ENCODE data around the gene HTRA3. TPM values are rescaled to one million over a fixed set of nuclear protein-coding genes. Genes with fewer than 3 reads are reported as not detected.

The HTRA3 gene
- total and polyA plus RNA-seq, 4 experiments from 2014 or later, result not detected

DNA sequence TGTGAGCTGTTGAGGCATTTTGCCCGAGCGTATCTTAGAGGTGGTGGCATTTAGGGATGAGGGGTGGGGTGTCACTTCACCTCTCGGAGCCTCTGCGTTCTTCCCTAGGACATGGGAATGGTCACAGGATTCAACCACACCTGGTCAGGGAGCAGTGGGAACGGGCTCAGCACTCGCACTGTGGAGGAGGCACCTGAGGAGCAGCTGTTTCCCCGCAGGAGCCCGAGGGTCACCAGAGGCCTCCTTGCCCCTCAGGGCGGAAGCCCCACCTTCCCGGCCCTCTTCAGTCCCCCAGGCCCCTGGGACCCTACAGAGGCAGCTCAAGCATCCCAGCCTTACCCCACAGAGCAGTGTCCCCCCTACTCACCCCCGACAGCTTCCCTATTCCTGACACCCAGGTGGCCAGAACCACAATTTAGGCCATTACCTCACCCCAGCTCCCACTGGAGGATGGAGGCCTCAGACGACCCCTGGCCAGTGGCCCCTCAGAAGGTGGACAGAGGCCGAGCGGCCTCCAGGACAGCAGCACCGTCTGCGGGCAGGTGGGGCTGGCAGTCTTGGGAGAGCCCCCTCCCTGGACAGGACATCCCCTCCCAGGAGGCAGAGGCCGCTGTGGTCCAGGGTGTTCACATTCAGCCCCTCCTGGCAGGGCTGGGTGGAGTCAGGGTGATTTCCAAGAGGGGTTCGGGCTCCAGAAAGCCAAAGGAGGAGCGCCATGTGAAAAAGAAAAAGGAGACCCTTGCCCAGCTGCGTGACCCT lies 4.2 kb upstream of the HTRA3 start:
- Mint-ChIP-seq H3K27ac (no peak overlapping the region), H3K27me3 (peaks cover 20 to 26% of the 10 kb centered on the region in 2 donors), H3K4me3 (no peak overlapping the region), H3K9me3 (no peaks in the 10 kb centered on the region), H3K36me3 (no peaks in the 10 kb centered on the region), H3K4me1 (peaks cover 0 to 4% (median 1%) of the 10 kb centered on the region in 4 donors)
- intact Hi-C loops (cut with micrococcal nuclease), result no loop called here
- H3K4me1 ChIP-seq (ENCODE audit: insufficient read depth, low read length), result no peaks in the 10 kb centered on the region
- ChIA-PET POLR2A (ENCODE audit: partially characterized antibody) (no interaction called here), CTCF (ENCODE audit: partially characterized antibody) (interaction anchor here (0.9 kb wide), 1 partner anchor 25 kb away, joined by 3 read pairs; no protein-coding TSS in a partner anchor)
- no peak for DNase-seq
- no peak overlapping the region for H3K27ac ChIP-seq (ENCODE audit: low read depth, low read length)
- no peak overlapping the region for H3K4me3 ChIP-seq (ENCODE audit: low read length in 2 of 2)
- peaks cover 3% of the 10 kb centered on the region for H3K27me3 ChIP-seq (ENCODE audit: insufficient read depth, low read length)
- H3K36me3 ChIP-seq (ENCODE audit: insufficient read depth, low read length), result no peaks in the 10 kb centered on the region
- no peaks in the 10 kb centered on the region for H3K9me3 ChIP-seq (ENCODE audit: control insufficient read depth in 1 of 2, low read length in 2 of 2)

DNA sequence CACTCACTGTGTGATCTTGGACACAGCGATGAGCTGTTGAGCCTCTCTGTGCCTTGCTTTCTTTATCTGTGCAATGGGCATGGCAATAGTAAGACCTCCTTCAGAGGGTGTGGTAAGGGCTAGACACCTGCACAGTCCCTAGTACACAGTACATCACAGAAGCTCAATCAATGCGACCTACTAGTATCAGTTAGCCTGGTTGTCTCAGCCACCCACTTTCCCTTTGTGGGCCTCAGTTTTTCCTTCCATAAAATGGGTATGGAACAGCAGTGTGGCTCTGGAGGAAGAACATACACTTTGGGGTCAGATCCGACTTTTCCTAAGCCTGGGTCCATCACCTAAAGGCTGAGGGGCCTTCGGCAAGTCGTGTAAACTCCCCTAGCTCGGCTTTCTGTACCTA lies 3.5 kb upstream of the HTRA3 start:
- Histone ChIP-seq H3K4me3 (ENCODE audit: low read length in 2 of 2) (no peak overlapping the region), H3K27ac (ENCODE audit: low read depth, low read length) (no peak overlapping the region), H3K36me3 (ENCODE audit: insufficient read depth, low read length) (no peaks in the 10 kb centered on the region), H3K4me1 (ENCODE audit: insufficient read depth, low read length) (no peaks in the 10 kb centered on the region), H3K27me3 (ENCODE audit: insufficient read depth, low read length) (peaks cover 3% of the 10 kb centered on the region), H3K9me3 (ENCODE audit: control insufficient read depth in 1 of 2, low read length in 2 of 2) (no peaks in the 10 kb centered on the region)
- no peaks in the 10 kb centered on the region for H3K36me3 Mint-ChIP-seq
- ChIA-PET POLR2A (ENCODE audit: partially characterized antibody) (no interaction called here), CTCF (ENCODE audit: partially characterized antibody) (interaction anchor here (0.9 kb wide), 1 partner anchor 25 kb away, joined by 3 read pairs; no protein-coding TSS in a partner anchor)
- no peak overlapping the region for H3K27ac Mint-ChIP-seq
- H3K4me3 Mint-ChIP-seq, result no peak overlapping the region
- H3K27me3 Mint-ChIP-seq, result peaks cover 26 to 30% of the 10 kb centered on the region in 2 donors
- intact Hi-C loops (cut with micrococcal nuclease), result no loop called here
- no peaks in the 10 kb centered on the region for H3K9me3 Mint-ChIP-seq
- DNase-seq, result no peak
- H3K4me1 Mint-ChIP-seq, result peaks cover 0 to 4% (median 1%) of the 10 kb centered on the region in 4 donors

DNA sequence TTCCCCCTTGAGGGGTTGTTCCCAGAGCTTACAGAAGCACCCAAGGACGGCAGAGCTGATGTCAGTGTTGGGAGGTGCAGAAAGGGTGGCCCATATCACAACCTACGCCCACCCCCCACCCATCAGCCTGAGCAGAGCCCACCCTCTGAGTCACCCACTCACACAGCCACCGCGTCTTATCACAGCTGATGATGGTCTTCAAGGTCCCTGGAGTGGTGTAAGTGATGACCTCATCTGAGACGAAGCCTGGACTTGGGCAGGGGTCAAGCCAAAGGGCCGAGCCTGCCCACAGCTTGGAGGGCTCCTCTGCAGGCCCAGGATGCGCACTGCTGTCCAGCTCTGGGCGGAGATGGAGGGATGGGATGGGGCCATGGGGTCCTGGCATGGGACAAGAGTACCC lies 3.0 kb upstream of the HTRA3 start:
- intact Hi-C loops (cut with micrococcal nuclease), result no loop called here
- Histone ChIP-seq H3K9me3 (ENCODE audit: control insufficient read depth in 1 of 2, low read length in 2 of 2) (no peaks in the 10 kb centered on the region), H3K27ac (ENCODE audit: low read depth, low read length) (no peak overlapping the region), H3K4me3 (ENCODE audit: low read length in 2 of 2) (no peak overlapping the region), H3K36me3 (ENCODE audit: insufficient read depth, low read length) (no peaks in the 10 kb centered on the region), H3K4me1 (ENCODE audit: insufficient read depth, low read length) (no peaks in the 10 kb centered on the region), H3K27me3 (ENCODE audit: insufficient read depth, low read length) (peaks cover 3% of the 10 kb centered on the region)
- DNase-seq, result no peak
- ChIA-PET CTCF (ENCODE audit: partially characterized antibody) (interaction anchor here (0.9 kb wide), 1 partner anchor 26 kb away, joined by 3 read pairs; no protein-coding TSS in a partner anchor), POLR2A (ENCODE audit: partially characterized antibody) (no interaction called here)
- no peaks in the 10 kb centered on the region for H3K36me3 Mint-ChIP-seq
- no peaks in the 10 kb centered on the region for H3K9me3 Mint-ChIP-seq
- H3K27ac Mint-ChIP-seq, result no peak overlapping the region
- H3K4me1 Mint-ChIP-seq, result peaks cover 0 to 4% (median 1%) of the 10 kb centered on the region in 4 donors
- no peak overlapping the region for H3K4me3 Mint-ChIP-seq
- H3K27me3 Mint-ChIP-seq, result peaks cover 26 to 34% of the 10 kb centered on the region in 2 donors

DNA sequence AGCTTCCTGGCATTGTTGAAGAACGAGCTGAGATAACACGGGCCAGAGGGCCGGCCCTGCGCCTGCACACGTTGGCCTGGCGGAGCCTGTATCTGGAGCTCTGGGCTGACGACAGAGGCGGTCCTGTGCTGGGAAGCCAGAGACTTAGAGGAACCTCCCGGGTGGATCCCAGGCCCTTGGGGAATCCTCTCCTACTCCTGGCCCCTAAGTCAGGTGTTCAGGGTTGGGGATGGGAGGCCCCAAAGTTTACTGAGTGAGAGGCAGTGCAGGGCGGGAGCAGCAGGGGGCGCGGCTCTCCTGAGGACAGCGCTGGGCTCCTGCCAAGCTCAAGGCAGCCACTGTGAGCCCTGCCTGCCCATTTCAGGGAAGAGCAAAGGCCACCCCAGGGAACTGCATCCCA lies 2.5 kb upstream of the HTRA3 start:
- no peak for DNase-seq
- no peak overlapping the region for H3K4me3 Mint-ChIP-seq
- H3K27ac ChIP-seq (ENCODE audit: low read depth, low read length), result no peak overlapping the region
- H3K27me3 Mint-ChIP-seq, result peaks cover 26 to 36% of the 10 kb centered on the region in 2 donors
- no peaks in the 10 kb centered on the region for H3K36me3 Mint-ChIP-seq
- no peaks in the 10 kb centered on the region for H3K4me1 ChIP-seq (ENCODE audit: insufficient read depth, low read length)
- peaks cover 3% of the 10 kb centered on the region for H3K27me3 ChIP-seq (ENCODE audit: insufficient read depth, low read length)
- ChIA-PET CTCF (ENCODE audit: partially characterized antibody) (interaction anchor here (1.6 kb wide), 1 partner anchor 25 kb away, joined by 3 read pairs; no protein-coding TSS in a partner anchor), POLR2A (ENCODE audit: partially characterized antibody) (no interaction called here)
- no peaks in the 10 kb centered on the region for H3K36me3 ChIP-seq (ENCODE audit: insufficient read depth, low read length)
- intact Hi-C loops (cut with micrococcal nuclease), result no loop called here
- no peak overlapping the region for H3K27ac Mint-ChIP-seq
- peaks cover 0 to 4% (median 1%) of the 10 kb centered on the region in 4 donors for H3K4me1 Mint-ChIP-seq
- H3K9me3 Mint-ChIP-seq, result no peaks in the 10 kb centered on the region
- no peak overlapping the region for H3K4me3 ChIP-seq (ENCODE audit: low read length in 2 of 2)
- no peaks in the 10 kb centered on the region for H3K9me3 ChIP-seq (ENCODE audit: control insufficient read depth in 1 of 2, low read length in 2 of 2)

DNA sequence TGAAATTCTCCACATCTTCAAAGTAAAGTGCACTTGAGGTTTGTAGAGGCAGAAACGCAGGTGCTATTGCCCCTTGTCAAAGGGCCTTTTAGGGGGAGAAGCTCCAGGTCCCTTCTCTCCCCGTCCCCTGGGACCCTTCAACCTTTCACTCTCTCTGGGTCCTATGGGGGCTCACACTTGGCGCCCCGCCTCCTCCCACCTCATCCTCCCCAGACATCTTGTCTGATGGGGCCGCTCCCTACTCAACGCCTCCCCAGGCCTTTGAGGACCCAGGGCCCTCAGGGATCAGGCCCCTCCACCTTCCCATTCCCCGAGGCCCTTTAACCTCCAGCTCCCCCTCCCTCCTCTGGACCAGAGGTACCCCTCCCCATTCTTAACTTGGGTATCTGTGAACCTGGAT lies 1.3 kb upstream of the HTRA3 start:
- H3K27me3 Mint-ChIP-seq, result peaks cover 26 to 36% of the 10 kb centered on the region in 2 donors
- peaks cover 0 to 4% (median 1%) of the 10 kb centered on the region in 4 donors for H3K4me1 Mint-ChIP-seq
- POLR2A ChIA-PET (ENCODE audit: partially characterized antibody), result no interaction called here
- no peaks in the 10 kb centered on the region for H3K36me3 ChIP-seq (ENCODE audit: insufficient read depth, low read length)
- no peak overlapping the region for H3K4me3 ChIP-seq (ENCODE audit: low read length in 2 of 2)
- peaks cover 3% of the 10 kb centered on the region for H3K27me3 ChIP-seq (ENCODE audit: insufficient read depth, low read length)
- CTCF ChIA-PET (ENCODE audit: partially characterized antibody), result interaction anchor here (1.6 kb wide), 1 partner anchor 26 kb away, joined by 3 read pairs; no protein-coding TSS in a partner anchor
- H3K27ac ChIP-seq (ENCODE audit: low read depth, low read length), result no peak overlapping the region
- intact Hi-C loops (cut with micrococcal nuclease), result no loop called here
- H3K4me1 ChIP-seq (ENCODE audit: insufficient read depth, low read length), result no peaks in the 10 kb centered on the region
- no peaks in the 10 kb centered on the region for H3K9me3 ChIP-seq (ENCODE audit: control insufficient read depth in 1 of 2, low read length in 2 of 2)
- H3K4me3 Mint-ChIP-seq, result no peak overlapping the region
- no peak overlapping the region for H3K27ac Mint-ChIP-seq
- DNase-seq, result no peak
- no peaks in the 10 kb centered on the region for H3K9me3 Mint-ChIP-seq
- no peaks in the 10 kb centered on the region for H3K36me3 Mint-ChIP-seq

DNA sequence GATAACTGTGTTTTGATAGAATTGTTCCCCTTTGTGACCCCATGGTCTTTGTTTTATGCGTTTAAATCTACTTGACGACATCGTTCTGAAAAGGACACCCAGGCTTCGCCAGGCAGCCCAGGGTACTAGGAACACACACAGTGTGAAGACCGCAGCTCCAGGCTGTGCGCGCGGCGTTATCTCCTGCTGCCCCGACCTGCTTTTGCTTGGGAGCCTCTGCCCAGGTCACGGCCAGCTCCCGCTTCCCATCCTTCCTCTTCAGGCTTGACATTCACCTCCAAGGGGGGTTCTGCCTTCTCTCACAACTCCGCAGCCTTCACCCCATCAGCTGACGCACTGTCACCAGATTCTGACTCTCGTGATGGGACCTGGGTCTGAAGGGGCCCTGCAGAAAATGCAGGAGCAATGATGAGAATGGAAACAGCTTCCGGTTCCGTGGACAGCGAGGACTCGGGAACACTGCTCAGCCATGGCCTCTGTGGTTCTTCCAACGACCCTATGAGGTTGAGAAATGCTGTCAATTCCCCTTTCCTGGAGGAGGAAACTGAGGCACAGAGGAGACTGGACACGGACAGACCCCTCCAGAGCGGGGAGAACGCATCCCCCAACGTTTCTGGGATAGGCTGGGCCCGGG lies 536 bp upstream of the HTRA3 start:
- POLR2A ChIA-PET (ENCODE audit: partially characterized antibody), result no interaction called here
- H3K27me3 Mint-ChIP-seq, result peaks cover 21 to 33% of the 10 kb centered on the region in 2 donors

DNA sequence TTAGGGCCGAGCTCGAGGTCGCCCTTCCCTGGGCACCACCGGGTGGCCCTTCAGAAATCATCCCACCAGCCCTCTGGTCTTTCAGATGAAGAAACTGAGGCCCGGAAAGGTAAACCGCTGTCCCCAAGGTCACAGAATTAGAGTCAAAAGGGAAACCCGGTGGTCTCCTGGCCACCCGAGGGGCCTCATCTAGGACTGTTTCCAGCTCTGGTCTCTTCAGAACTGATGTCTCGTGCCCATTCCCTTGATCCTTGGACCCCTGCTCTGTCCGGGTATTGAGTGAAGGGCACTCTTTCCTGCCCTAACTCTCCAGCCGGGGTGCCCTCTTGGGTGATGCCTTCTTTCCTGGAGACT lies 841 bp downstream of the HTRA3 start:
- DNase-seq, result no peak
- POLR2A ChIA-PET (ENCODE audit: partially characterized antibody), result no interaction called here
- H3K27ac ChIP-seq (ENCODE audit: low read depth, low read length), result no peak overlapping the region
- no peaks in the 10 kb centered on the region for H3K4me1 ChIP-seq (ENCODE audit: insufficient read depth, low read length)
- CTCF ChIA-PET (ENCODE audit: partially characterized antibody), result no interaction called here
- H3K9me3 ChIP-seq (ENCODE audit: control insufficient read depth in 1 of 2, low read length in 2 of 2), result no peaks in the 10 kb centered on the region
- Mint-ChIP-seq H3K27me3 (peaks cover 20 to 34% of the 10 kb centered on the region in 2 donors), H3K36me3 (no peaks in the 10 kb centered on the region), H3K27ac (no peak overlapping the region), H3K4me1 (no peaks in the 10 kb centered on the region), H3K9me3 (no peaks in the 10 kb centered on the region), H3K4me3 (no peak overlapping the region)
- no peaks in the 10 kb centered on the region for H3K36me3 ChIP-seq (ENCODE audit: insufficient read depth, low read length)
- peaks cover 3% of the 10 kb centered on the region for H3K27me3 ChIP-seq (ENCODE audit: insufficient read depth, low read length)
- intact Hi-C loops (cut with micrococcal nuclease), result no loop called here
- H3K4me3 ChIP-seq (ENCODE audit: low read length in 2 of 2), result no peak overlapping the region

More for the DNA sequence above, 536 bp upstream of the HTRA3 start:
- H3K27me3 ChIP-seq (ENCODE audit: insufficient read depth, low read length), result peaks cover 3% of the 10 kb centered on the region
- CTCF ChIA-PET (ENCODE audit: partially characterized antibody), result no interaction called here
- no peak overlapping the region for H3K27ac ChIP-seq (ENCODE audit: low read depth, low read length)
- no peak for DNase-seq
- no peaks in the 10 kb centered on the region for H3K4me1 ChIP-seq (ENCODE audit: insufficient read depth, low read length)
- Mint-ChIP-seq H3K27ac (no peak overlapping the region), H3K4me1 (no peaks in the 10 kb centered on the region), H3K9me3 (no peaks in the 10 kb centered on the region), H3K4me3 (no peak overlapping the region), H3K36me3 (no peaks in the 10 kb centered on the region)
- H3K36me3 ChIP-seq (ENCODE audit: insufficient read depth, low read length), result no peaks in the 10 kb centered on the region
- intact Hi-C loops (cut with micrococcal nuclease), result no loop called here
- H3K9me3 ChIP-seq (ENCODE audit: control insufficient read depth in 1 of 2, low read length in 2 of 2), result no peaks in the 10 kb centered on the region
- no peak overlapping the region for H3K4me3 ChIP-seq (ENCODE audit: low read length in 2 of 2)
